HG03354 (cell line): ENCODE results near the gene CCDC43.
"Not testable (repeated sequence)": the region's sequence is repeated elsewhere in the genome, so short reads cannot be mapped to it uniquely, and the experiment has no call there.

Experiments
- ATAC-seq: cut with Tn5 transposase; IDR thresholded peaks from one replicate; pipeline ENCODE4 v1.9.1; 2021; ENCODE audit warnings: mild to moderate bottlenecking; ENCODE audit not compliant: unreplicated experiment, poor library complexity, severe bottlenecking

The CCDC43 gene, protein sequence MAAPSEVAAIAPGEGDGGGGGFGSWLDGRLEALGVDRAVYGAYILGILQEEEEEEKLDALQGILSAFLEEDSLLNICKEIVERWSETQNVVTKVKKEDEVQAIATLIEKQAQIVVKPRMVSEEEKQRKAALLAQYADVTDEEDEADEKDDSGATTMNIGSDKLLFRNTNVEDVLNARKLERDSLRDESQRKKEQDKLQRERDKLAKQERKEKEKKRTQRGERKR

DNA sequence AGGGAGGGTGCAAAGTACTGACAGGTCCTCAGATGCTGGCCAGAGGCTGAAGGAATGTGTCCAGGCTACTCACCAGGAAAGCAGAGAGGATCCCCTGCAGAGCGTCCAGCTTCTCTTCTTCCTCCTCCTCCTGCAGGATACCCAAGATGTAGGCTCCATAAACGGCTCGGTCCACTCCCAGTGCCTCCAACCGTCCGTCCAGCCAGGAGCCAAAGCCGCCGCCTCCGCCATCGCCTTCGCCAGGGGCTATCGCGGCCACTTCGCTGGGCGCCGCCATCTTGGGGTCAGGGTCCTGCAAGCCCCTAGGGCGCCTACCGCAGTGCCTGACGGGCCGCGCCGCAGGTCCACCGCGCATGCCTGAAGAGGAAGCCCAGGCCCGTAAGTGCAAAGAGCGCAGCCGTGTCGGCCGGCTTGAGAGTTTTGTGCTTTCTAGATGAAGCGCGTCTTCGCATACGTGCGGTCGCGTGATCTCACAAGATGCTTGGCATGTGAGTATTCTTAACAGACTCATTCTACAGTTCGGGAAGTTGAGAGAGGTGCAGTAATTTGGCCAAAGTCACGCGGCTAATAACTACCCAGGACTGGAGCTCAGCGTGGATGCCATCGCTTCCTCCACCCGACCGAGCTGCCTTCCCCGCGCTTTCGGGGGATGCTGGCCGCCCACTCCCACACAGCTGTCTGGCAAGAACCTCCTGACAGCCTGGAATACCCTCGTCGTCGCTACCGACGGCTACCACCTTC, at the start of gene CCDC43:
TSS of gene CCDC43 (minus strand) at position 300 of the 741 bp plus-strand sequence. CDS start at position 277, 23 bp downstream.
- peak; percentile 90 for ATAC-seq

DNA sequence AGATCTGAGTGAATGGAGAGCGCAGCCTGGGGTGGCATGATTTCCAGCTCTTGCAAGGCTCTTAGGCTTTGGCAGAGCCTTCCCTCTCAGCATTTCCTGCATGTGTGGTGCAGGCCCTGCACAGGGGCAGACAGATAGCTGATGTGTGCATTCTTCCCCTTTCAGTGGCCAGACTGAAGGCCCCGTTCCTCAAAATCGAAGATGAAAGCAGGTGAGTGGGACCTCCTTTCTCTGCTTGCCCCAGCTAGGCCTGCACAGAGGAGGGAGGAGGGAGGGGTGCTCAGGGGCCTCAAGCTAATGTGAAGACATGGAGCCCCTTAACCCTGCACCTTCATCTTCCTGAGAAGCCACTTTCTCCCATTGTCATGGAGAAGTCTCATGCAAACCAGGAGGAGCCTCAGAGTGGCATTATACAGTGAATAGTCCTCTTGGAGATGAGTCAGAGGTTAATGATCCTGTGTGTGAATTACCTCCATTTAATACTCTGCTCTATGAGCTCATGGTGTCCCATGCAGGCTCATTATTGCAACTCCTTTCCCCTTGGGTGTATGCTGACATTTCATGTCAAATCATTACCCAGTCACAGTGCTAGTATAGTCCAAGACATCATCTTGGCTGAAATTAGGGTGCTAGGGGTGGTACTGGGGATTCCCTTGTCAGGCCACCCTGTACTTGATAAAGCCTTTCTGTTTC, 48.8 kb upstream of the CCDC43 start:
- peak; percentile 54 for ATAC-seq

DNA sequence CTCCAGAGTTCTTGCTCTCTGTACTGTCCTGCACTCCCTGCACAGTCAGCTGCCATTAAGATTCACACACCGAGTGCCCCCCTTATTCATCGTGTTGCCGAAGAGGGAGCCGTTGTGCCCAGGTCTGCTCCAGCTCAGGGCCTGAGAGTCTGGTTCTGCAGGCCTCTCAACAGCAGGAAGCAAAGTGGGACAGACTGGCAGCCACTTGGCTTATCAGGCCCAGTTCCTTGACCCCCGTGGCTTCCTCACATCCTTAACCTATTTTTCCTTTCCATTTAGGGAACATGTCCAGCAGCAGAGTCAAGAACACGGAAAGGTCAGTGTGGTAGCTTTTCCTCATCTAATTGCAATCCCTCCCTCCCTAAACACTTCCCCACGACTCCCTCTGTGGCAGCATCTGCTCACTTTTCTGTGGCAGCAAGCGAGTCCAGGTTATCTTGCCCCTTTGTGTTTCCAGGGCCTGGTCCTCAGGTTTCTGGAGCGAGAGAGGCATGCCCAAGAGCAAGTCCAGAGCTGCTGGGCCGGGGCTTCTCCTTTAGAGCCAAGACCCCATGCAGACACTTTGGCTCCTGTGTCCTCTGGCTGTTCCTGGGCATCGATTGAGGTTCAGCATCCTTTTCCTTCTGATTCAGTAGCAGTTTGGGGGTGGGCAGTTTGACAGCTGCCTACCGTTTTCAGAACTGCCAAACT, 47.1 kb upstream of the CCDC43 start:
- no peak for ATAC-seq

DNA sequence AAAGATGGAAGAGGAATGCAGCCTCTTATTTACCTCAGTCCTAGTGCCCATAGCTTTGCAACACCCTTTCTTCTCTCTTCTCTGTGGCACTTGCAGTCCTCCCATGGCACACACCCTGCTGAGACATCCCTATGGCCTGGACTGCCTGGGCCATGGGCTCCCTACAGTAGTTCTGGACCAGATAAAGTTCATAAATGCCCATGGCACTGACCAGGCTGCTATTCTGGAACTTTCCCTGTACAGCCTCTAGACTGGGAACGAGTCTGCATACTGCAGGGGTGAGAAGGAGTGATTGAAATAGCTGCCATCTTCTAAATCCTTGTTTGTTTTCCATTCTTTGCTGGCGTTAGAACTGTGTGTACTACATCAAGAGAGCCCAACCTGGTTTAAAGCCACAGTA, 44.7 kb upstream of the CCDC43 start:
- ATAC-seq = no peak

DNA sequence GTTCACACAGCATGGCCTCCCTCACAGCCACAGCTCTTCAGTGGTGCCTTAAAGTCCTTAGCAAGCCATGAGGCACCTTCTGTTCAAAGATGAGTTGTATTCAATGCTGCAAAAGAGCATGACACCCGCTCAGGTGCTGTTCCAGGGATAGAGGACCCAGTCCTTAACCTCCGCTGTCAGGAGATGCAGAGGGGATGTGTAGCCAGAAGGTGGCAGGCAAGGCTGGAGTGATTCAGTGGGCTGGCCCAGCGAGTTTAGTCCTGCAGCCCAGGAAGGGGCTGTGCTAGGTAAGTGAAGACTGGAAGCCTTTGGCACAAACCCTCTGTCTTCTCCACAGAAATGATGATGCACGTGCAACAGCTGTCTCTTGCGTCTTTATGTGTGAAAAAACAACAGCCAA, 44.2 kb upstream of the CCDC43 start:
- ATAC-seq = no peak

DNA sequence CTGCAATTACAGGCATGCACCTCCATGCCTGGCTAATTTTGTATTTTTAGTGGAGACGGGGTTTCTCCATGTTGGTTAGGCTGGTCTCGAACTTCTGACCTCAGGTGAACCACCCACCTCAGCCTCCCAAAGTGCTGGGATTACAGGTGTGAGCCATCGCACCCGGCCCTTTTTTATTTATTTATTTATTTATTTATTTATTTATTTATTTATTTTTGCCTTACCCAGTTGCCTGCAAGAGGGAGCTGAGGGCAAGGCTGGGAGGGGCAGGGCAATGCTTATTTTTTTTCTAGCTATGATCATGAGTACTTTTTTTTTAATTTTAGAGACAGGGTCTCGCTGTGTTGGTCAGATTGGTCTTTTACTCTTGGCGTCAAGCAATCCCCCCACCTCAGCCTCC, 36.5 kb upstream of the CCDC43 start:
- not testable (repeated sequence) for ATAC-seq

DNA sequence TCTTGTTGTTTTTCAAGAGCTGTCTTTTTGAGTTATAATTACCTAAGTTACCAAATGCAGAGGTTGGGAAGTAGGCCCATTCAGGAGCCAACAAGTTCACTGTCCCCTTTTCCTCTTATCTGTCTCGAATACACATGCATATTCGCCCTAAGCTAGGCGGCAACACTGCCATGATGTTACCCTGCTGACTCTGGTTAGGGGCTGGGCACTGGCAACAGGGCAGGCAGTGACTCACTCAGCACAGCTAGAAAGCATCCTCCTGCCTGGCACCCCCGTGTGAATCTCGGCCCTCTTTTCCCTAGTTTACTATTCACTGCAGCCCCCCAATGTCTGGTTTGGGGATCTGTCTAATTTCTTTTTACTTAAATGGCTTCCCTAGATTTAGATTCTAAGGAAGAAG, 32.7 kb upstream of the CCDC43 start:
- no peak for ATAC-seq

DNA sequence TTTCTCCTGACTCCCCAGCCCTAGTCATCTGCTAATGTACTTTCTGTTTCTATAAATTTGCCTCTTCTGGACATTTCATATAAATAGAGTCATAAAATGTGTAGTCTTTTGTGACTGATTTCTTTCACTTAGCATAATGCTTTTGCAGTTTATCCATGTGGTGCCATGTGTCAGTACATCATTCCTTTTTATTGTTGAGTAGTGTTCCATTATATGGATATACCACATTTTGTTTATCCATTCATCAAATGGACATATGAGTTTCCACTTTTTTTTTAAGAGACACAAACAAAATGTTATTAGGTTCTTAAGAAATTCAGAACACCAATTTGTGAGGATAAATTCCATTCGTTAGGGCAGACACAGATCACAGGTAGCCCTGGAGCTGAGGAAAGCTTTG, 29.9 kb upstream of the CCDC43 start:
- no peak for ATAC-seq

DNA sequence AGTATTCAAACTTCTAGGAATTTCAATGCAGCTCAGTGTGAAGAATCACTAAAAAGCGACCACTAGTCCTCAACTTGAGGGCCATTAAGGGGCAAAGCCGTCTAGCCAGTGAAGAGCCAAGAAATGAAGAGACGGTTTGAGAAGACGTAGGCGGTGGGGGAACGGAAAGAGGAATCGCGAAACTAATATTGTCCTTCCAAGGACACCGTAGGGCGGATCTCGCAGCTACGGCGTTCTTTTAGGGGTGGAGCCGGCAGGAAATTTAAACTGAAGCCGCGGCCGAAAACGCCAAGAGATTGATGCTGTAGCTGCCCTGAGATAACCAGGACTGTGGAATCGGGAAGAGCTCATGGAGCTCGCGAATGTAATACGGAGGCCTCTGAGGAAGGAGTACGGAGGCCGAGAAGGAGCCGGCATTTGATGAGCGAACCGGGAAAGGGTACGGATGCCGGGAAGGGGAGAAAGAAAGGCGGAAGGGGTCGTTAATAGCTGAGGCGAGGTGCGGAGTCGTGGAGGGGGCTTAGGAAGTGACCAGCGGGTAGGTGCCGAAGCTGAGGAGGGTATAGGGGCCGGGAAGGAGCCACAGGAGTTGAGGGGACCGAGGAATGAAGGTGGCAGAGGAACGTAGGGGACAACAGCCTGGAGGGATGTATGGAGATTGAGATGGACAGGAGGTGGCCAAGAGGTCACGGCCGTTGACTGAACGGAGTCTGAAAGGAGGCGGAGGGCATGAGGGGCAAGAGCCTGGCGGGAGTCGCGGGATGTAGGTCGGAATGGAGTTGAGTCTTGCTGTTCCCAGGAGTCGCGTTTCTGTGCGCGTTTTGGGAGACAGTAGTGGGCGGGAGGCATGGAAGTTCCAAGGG, 19.1 kb upstream of the CCDC43 start, which contains the start of gene DBF4B:
TSS of gene DBF4B (plus strand) at position 265 of the 863 bp plus-strand sequence. CDS start at position 421, 156 bp downstream.
- ATAC-seq = peak; percentile 62

DNA sequence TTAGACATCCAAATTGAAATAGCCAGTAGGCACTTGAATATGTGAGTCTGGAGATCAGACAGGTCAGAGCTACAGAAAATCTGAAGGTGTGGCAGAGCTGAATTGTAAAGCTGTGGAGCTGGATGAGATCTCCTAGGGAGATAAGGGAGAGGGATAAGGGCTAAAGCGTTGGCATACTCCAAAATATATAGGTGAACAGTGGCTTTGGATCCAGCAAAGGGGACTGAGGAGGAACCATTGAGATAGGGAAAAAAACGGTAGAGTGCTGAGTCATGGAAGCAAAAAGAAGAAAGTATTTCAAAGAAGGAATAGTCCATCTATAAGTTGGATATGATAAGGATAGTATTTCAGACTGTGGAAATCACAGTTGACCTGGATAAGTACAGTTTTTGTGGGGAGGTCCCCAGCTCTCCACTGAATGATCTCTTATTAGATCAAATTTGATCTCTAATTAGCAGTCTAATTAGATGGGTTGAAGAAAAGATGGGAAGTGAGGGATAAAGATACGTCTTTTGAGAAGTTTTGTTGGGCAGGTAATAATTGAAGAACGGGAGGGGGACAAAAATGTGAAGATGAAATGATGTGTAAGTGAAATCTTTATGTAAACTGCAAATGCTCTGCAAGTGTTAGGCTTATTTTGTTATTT, 18.3 kb upstream of the CCDC43 start:
- no peak for ATAC-seq

DNA sequence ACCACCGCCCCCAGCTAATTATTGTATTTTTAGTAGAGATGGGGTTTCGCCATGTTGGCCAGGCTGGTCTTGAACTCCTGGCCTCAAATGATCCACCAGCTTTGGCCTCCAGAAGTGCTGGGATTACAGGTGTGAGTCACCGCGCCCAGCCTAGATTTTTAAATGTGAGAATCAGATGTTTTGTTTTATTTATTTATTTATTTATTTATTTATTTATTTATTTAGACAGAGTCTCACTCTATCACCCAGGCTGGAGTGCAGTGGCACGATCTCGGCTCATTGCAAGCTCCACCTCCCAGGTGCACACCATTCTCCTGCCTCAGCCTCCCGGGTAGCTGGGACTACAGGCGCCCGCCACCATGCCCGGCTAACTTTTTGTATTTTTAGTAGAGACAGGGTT, 10.7 kb upstream of the CCDC43 start:
- not testable (repeated sequence) for ATAC-seq

DNA sequence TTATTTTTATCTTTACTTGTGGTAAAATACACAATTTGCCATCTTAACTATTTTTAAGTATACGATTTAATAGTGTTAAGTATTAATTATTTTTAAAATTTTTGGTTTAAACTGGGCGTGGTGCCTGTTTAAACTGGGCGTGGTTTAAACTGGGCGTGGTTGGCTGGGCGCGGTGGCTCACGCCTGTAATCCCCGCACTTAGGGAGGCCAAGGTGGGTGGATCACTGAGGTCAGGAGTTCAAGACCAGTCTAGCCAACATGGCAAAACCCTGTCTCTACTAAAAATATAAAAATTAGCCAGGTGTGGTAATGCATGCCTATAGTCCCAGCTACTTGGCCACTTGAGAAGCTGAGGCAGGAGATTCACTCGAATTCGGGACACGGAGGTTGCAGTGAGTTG, 4.0 kb upstream of the CCDC43 start:
- ATAC-seq = no peak

DNA sequence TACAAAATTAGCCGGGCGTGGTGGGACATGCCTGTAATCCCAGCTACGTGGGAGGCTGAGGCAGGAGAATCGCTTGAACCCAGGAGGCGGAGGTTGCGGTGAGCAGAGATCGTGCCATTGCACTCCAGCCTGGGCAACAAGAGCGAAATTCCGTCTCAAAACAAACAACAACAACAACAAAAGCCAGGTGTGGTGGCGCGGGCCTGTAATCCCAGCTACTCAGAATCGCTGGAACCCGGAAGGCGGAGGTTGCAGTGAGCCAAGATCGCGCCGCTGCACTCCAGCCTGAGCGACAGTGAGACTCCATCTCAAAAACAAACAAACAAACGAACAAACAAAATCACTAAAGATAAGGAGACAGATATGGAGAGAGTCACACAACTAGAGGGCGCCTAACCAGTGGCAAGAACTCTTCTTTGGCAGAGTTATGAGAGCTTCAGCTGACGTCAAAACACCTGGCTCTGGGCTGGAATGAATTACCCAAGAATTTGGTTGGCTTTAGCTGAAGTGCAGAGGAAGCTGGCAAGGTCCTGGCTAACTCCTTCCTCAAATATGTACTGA, 1.2 kb upstream of the CCDC43 start:
- not testable (repeated sequence) for ATAC-seq

DNA sequence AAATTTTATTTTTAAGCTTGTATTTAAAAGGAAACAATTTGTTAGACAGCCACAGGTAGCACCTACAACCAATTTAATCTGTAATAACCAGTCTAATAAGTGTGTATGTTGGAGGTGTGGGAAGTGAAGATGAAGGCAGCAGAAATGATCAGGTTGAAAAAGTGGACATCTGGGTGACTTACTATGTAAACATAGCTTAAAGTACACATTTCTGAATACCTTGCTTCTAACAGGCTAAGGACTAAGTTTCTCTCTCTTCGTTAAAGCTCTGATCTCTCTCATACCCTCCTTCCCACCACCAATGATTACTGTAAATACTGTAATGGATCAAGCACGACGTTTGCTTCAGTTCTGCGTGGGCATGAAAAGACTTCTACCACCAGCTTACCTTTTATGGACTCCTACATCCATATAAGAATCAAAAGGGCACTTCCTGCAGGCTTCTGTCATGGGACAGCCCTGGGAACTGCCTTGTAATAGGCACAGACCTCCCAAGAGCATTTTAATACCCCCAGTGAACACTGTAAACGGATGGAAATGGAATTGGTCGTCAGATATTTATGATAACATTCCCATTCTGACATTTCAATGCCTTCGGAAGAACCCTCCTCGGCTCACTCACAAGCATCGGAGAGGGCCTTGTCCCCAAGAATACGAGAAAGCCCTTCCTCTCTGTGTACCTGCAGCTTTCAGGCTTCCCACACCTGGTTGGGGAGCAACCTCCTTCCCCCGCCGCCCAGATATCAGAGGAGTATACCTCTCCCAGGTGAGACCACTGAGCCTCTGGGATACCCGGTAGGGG, 700 bp downstream of the CCDC43 start:
- ATAC-seq = no peak

DNA sequence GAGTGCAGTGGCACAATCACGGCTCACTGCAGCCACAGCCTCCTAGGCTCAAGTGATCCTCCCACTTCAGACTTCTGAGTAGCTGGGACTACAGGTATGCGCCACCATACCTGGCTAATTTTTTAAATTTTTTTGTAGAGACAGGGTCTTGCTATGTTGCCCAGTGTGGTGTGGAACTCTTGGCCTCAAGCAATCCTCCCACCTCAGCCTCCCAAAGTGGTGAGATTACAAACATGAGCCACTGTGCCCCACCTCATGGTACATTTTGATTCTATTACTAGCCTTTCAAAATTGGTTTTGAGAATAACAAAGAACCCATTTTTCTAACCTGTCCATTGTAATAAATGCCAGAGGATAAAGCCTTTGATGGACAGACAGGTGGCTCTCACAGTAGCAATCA, 1.4 kb downstream of the CCDC43 start:
- ATAC-seq = no peak

DNA sequence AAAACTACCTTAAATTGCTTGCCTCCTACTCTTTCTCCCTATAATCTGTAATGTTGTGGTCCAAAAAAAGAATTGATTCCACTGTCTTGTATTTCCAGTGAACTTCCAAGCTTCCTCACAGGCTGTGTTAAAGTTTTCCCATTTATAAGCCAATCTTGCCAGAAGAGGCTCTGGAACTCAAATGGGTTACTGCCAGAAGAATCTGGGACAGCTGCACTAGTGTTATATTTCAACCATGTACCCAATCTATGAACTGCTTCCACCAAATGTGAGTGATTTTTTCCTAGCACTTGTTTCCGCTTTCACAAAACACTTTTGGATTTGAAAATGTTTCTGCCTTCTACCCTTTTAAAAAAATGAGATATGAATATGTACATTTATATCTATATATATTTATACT, 1.8 kb downstream of the CCDC43 start:
- ATAC-seq = no peak

DNA sequence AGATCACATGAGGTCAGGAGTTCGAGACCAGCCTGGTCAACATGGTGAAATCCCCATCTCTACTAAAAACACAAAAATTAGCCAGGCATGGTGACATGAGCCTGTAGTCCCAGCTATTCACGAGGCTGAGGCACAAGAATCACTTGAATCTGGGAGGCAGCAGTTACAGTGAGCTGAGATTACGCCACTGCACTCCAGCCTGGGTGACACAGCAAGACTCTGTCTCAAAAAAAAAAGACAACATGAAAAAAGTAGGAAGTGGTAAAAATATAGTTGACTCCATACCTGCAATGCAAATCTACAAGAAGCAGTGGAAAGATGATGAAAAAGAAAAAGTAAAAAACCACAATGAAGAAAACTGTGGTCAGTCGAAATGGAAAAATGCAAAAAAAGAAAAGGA, 6.3 kb downstream of the CCDC43 start:
- not testable (repeated sequence) for ATAC-seq

DNA sequence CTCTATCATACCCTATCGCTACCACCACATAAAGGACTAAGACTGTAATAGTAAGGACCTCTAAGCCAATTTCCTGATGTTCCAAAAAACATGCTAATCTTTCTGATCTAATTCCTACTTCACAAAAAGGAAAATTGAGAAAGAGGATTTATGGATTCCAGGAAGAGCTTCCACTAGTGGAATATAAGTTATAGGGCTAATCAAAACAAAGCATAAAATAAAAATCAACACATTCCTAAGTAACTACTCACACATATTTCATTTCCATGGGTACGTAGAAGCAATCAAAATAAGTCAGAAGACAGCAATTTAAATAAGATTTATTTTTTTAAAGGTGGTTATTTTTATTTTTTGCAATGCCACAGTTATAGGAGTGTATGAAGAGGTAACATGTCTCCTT, 12.4 kb downstream of the CCDC43 start:
- ATAC-seq = no peak
